Erythroblast (primary cell): ENCODE results near the gene OR14K1.

Source experiments
- GATA1 ChIP-seq: IDR thresholded peaks from 2 replicates; pipeline ENCODE4 v1.6.1; 2011; ENCODE audit warnings: low read depth, mild to moderate bottlenecking, control low read depth, low read length, moderate library complexity
- POLR2A ChIP-seq: IDR thresholded peaks from 2 replicates; pipeline ENCODE4 v1.6.1; 2011; ENCODE audit warnings: mild to moderate bottlenecking, low read length

- TF ChIP-seq POLR2A (no peak), GATA1 (no peak)
These were observed 8.0 kb downstream of the OR14K1 start for GRCh38 chr1:247746391-247746935.
